HG03432 (cell line): ENCODE measurements around the gene NTM.
"Not testable (repeated sequence)": the region's sequence is repeated elsewhere in the genome, so short reads cannot be mapped to it uniquely, and the experiment has no call there.

Source experiments
- ATAC-seq: cut with Tn5 transposase; IDR thresholded peaks from one replicate; pipeline ENCODE4 v1.9.1; 2021; ENCODE audit warnings: mild to moderate bottlenecking, moderate library complexity; ENCODE audit not compliant: unreplicated experiment

NTM gene

DNA sequence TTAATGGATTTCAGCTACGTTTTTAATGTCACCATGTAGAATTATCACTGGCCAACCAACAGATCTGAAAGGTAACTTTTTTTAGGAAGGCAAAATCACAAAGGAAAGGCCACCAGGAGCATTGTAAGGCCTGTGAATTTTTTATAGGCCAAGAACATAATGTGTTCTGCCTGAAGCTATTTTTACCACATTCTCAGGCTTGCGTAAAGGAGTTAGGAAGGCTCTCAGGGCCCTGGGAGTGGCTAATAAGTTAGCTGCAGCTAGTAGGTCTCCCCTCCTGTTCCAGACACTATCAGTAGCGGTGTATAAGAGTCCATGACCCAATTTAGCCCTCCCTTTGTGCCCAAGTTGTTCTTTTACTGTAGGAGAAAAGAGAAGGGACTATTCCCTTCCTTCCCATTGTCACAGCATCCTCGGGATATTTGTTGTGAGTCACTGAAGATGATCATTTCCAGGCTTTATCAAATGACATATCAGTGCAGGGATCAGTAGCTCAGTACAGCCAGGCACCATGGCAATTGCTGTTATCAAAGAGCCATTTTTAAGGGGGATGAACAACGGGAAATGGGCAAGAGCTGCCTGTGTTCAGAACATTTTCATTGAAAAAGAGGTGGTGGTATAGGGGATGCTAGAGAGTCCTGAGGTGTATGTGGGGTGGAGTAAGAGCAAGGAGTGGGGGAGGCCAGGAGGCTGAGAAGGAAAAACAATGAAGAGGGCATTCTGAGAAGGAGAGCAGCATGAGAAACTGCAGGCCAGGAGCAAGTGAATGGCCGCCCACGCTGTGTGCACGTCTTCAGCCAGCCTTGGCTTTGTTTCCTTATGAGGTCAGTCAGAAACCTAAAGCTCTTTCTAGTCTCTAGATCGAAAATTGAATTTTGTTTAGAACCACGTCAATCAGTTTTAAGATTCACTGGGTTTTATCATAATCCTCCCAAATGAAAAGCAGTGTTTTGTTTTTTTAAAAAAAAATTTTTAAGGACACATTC is 940.3 kb downstream of the NTM start:
- ATAC-seq, result no peak

- no peak for ATAC-seq
Measured at GRCh38 chr11:132311703-132312102, 941.3 kb downstream of the NTM start.

DNA sequence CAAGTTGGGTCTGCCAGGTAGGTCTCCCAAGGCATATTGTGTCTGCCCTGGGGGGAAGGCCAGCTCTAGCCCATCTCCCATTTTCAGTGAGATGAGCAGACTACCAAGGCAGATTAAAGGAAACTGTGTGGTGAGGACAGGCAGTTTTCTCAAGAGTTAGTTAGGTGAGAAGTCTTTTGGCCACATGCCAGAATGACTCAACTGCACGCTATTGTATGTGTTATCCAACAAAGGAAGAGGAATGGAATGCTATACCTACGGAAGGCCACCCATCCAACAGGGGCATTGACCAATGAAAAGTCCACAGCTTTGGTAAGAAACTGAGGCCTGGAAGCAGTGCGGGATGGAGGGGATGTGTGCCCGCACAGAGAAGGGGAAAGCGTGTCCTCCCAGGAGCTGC is 941.7 kb downstream of the NTM start:
- no peak for ATAC-seq

GRCh38 chr11:132312701-132313111 is 942.3 kb downstream of the NTM start:
- ATAC-seq, result peak; percentile 52

DNA sequence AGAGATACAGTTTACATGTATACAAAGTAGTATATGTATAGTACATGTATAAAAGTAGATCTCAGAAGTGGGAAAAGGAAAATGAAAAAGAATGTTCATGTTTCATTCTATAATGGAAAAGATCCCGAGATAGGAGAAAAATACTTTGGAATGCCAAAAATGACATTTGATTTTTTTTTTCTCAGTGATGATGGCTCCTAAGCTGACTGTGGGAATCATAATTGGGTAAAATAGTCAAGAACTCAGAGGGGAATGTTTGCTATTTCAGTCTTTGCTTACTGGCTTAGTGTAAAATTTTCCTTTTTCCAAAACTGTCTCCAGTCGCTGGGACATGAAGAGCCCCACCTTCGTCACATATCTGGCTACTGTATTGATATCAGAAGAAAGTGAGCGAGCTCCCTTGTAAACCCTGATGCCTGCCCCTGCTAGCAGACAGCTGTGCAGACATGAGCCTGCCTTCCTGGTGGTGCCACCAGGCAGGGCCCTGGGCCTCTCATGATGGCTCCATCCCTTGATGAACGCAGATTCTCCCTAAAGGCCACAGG is 944.6 kb downstream of the NTM start:
- no peak for ATAC-seq

DNA sequence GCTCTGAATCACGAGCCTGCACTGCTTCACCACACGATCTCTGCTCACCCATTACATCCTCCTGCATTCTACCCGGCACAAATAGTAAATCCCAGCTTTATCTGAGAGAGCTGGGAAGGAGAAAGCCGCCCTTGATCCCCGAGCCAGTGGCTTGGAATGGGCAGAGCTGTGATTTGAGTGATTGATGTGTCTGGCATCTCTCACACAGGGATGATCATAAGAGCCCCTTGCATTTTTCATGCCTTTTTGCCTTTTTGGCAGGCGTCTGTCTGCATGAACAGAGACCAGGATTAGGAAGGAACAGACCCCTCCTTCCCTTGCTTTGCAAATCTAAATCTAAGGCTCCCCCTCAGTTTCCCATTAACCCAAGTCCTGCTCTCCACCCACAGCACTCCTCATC is 945.3 kb downstream of the NTM start:
- no peak for ATAC-seq

GRCh38 chr11:132318421-132319157 is 948.2 kb downstream of the NTM start:
- ATAC-seq, result no peak

GRCh38 chr11:132319419-132319818 is 949.0 kb downstream of the NTM start:
- ATAC-seq, result not testable (repeated sequence)

DNA sequence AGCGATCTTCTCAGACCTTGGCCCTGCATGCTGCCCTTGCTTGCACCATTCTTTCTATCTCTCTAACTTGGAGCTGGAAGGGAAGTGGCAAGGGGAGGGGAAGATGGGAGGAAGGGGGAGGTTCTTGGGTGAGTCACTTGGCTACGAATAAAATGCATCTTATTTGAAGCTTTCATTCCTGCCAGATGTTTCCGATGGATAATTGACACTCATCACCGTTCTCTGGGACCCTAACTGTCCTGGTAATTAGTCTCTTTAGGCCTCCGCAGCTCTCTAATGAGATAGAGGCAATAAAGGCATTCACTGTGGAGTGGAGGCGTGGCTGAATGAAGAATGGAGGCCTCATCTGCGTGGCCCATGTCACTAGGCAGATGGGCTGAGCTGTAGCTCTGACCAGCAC is 960.1 kb downstream of the NTM start:
- ATAC-seq, result no peak

DNA sequence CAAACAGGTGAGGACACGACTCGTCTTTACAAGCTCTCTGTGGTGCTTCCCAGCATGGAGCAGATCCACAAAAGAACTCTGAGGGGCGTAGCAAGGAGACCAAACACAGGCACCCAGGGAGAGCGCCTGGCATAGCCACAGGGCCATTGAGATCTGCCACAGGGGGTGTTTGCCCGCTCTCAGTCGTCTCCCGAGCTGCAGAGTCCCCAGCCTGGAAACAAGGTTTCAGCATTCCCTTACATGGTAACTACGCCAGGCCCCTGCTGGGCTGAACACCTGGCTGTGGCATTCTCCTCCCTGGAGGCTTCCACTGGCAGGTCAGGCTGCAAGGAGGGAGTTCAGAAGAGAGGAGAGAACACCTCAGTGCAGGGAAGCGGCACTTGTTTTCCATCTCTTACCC is 962.1 kb downstream of the NTM start:
- no peak for ATAC-seq

GRCh38 chr11:132334769-132335280 is 964.4 kb downstream of the NTM start:
- ATAC-seq, result no peak

GRCh38 chr11:132335311-132335710 is 964.9 kb downstream of the NTM start:
- ATAC-seq, result no peak

- no peak for ATAC-seq
Measured at GRCh38 chr11:132336781-132337535, 966.5 kb downstream of the NTM start.

GRCh38 chr11:132337819-132338416 is 967.5 kb downstream of the NTM start:
- no peak for ATAC-seq

- no peak for ATAC-seq
Measured at GRCh38 chr11:132342408-132342807, 972.0 kb downstream of the NTM start.

GRCh38 chr11:132343445-132344175 is 973.2 kb downstream of the NTM start:
- ATAC-seq, result peak; percentile 60

GRCh38 chr11:132346558-132347148 is 976.2 kb downstream of the NTM start:
- no peak for ATAC-seq

- no peak for ATAC-seq
Measured at GRCh38 chr11:132347156-132348090, 977.0 kb downstream of the NTM start.
